Neuron (in vitro differentiated cells): Measurements from ENCODE around the gene BRAT1.

Experiments used
- H2AFZ ChIP-seq: one replicate; pipeline ENCODE4 v1.6.1; 2013; ENCODE audit warnings: low read depth, mild to moderate bottlenecking, inconsistent platforms, low read length, moderate library complexity
- H3K27me3 ChIP-seq: one replicate; pipeline ENCODE4 v1.6.1; 2013; ENCODE audit warnings: low read length; ENCODE audit not compliant: insufficient read depth
- H3K36me3 ChIP-seq: one replicate; pipeline ENCODE4 v1.6.1; 2013; ENCODE audit warnings: low read length; ENCODE audit not compliant: insufficient read depth
- H3K4me1 ChIP-seq: one replicate; pipeline ENCODE4 v1.6.1; 2013; ENCODE audit warnings: low read length; ENCODE audit not compliant: insufficient read depth
- H3K4me3 ChIP-seq: 2 replicates; pipeline ENCODE4 v1.5.1; 2013; ENCODE audit warnings: mild to moderate bottlenecking, low read length, moderate library complexity
- H3K9me3 ChIP-seq: one replicate; pipeline ENCODE4 v1.6.1; 2013; ENCODE audit warnings: low read length

Gene BRAT1

DNA sequence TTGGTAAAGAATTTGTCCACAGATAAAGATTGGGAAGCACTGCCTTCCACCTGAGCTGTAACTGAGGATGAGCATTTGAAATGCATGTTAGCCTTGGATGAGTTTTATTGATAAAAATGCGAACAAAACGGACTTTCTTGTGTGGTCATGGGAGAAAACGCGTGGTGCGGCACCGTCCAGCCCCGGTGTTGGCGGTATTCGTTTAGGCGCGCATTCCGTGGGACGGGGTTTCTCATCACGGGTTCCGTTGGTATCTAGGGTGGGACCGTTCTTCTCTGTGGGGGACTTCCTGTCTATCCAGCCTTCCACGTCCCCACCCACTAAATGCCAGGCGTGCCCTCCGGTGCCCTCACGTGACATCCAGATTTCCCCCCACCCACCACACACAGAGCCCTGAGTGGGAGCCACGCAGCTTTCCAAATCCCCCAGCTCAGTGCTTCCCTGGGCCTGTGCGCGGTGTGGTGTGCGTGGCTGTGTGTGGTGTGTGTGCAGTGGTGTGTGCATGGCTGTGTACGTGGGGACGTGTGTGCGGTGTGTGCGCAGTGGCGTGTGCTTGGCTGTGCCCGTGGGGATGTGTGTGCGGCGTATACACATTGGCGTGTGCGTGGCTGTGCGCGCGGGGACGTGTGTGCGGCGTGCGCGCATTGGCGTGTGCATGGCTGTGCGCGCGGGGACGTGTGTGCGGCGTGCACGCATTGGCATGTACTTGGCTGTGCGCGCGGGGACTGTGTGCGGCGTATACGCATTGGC lies 21.6 kb upstream of the BRAT1 start:
- Histone ChIP-seq H3K9me3 (no peaks in the 10 kb centered on the region), H3K27me3 (no peaks in the 10 kb centered on the region), H2AFZ (no peak overlapping the region), H3K36me3 (peaks cover 34% of the 10 kb centered on the region), H3K4me3 (no peak overlapping the region), H3K4me1 (no peaks in the 10 kb centered on the region)

DNA sequence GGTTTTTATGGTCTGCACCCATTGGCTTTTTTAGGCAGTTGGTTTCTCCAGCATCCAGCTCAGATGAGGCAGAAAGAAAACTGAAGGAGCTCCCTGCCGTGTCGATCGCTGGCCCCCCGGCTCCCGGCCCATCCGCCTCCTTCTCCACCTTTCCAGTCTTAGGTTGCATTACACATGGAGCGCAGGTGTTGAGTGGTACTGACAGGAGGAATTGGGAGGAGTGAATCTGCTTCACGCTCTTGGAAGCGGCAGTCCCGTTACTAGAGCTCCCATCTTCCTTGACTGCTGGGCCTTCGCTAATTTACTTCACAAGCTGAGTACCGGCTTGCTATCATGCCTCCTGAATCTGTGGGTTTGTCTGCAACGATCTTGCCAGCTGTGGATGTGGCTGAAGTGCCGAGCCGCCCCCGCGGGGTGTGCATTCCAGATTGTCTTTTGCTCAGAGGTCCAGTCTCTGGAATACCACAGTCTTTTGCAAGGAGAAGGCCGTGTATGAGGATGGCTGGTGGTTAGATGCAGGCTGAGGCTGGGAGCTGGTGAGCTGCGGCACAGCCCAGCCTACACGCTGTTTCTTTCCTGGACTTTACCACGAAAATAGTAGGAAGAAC lies 20.5 kb upstream of the BRAT1 start:
- Histone ChIP-seq H3K36me3 (peaks cover 34% of the 10 kb centered on the region), H3K4me1 (no peaks in the 10 kb centered on the region), H3K4me3 (no peak overlapping the region), H3K9me3 (no peaks in the 10 kb centered on the region), H3K27me3 (no peaks in the 10 kb centered on the region), H2AFZ (no peak overlapping the region)

DNA sequence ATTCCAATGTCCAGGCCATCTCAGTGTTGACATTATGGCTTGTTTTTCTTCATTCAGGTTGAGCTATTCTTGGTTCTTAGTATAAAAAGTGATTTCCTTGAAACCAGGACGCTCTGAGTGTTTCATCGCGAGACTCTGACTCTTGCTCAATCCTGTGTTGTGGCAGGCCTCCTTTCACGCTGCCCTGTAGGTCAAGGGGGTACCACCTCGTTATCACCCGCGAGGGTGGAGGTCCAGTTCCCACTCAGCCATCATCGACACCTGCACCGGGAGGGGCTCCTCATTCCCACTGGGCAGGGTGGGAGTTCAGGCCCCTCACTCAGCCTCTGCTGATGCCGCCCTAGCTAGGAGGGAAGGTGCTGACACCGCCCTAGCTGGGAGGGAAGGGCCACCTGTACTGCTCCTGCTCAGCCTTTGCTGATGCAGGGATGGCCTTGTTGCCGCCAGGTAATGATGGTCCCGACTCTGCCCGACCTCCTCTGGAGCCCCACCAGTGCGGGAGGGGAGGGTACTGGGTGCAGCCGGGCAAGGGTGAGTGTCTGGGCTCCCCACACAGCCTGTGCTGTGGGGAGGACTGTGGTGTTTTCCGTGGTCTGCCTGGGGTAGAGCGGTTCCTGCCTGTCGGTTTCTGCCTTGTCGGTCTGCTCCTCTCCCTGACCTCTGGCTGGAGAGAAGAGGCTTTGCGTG lies 19.9 kb upstream of the BRAT1 start:
- Histone ChIP-seq H3K4me1 (no peaks in the 10 kb centered on the region), H3K9me3 (no peaks in the 10 kb centered on the region), H3K4me3 (no peak overlapping the region), H3K36me3 (peaks cover 34% of the 10 kb centered on the region), H2AFZ (no peak overlapping the region), H3K27me3 (no peaks in the 10 kb centered on the region)

DNA sequence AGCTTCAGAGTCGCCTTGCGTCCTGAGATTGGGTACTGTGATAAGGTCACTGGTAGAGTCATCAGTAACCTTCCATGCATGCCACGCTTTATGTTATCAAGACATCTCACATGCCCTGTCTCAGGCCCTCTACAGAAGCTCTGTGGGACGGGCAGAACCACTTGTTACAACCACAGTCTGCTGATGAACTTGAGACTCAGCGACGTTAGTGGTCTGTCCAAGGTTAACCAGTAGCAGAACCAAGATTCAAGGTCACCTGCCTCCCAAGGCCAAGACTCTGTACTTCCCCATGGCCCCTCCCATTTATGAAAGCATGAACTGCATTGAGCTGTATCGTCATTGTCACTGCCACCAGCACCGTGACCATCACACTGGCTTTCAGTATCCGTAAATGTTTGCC lies 18.4 kb upstream of the BRAT1 start:
- Histone ChIP-seq H3K4me3 (no peak overlapping the region), H2AFZ (no peak overlapping the region), H3K9me3 (no peaks in the 10 kb centered on the region), H3K27me3 (no peaks in the 10 kb centered on the region), H3K4me1 (peaks cover 7% of the 10 kb centered on the region), H3K36me3 (peaks cover 29% of the 10 kb centered on the region)

DNA sequence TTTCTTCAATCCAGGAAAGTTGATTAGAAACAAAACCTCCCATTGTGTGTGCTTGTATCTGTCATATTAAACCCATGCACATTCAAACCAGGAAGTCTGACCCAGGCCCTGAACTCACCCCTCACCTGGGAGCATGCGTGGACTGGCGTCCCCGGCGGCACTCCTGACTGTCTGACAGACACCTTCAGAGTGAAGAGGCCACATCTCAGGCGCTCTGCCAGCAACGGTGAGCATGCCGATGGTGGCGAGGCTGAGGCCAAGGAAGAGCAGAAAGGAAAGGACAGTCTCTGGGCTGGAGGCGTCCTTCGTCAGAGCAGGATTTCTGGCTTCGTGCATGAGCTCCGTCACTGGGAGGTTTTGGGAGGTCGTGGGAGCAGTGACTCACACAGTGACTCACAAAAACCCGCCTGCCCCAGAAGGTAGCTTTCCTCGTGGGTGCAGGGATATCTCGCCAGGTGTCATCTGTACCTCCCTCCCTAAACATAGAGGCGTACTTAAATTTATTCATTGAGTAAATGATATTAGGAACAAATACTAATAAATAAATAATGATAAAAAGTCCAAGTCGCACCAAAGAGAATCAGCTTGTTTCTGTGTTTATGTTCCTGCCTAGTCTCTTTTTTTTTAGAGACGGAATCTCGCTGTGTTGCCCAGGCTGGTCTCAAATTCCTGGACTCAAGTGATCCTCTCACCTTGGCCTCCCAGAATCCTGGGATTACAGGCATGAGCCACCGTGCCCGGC lies 16.9 kb upstream of the BRAT1 start:
- H3K4me3 ChIP-seq: no peak overlapping the region
- no peaks in the 10 kb centered on the region for H3K9me3 ChIP-seq
- no peak overlapping the region for H2AFZ ChIP-seq
- no peaks in the 10 kb centered on the region for H3K27me3 ChIP-seq
- H3K4me1 ChIP-seq: peaks cover 14% of the 10 kb centered on the region
- H3K36me3 ChIP-seq: peaks cover 21% of the 10 kb centered on the region

DNA sequence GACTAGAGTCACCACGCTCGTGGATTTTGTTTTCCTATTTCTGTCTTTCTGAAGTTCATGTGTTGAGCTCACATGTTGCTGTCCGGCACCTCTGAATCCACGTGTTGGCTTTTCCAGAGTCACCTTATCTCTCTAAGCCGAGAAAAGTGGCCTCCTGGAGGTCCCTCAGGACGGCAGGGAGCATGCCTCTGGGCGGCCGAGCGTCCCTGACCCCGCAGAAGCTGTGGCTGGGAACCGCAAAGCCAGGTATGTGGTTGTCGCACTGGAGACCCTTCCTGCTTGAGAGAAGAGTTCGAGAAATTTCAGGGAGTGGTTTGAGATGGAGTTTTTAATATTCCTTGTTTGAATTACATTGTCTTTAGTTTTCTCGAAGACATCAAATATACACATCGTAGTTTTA lies 16.1 kb upstream of the BRAT1 start:
- peaks cover 23% of the 10 kb centered on the region for H3K4me1 ChIP-seq
- H3K27me3 ChIP-seq: no peaks in the 10 kb centered on the region
- no peak overlapping the region for H2AFZ ChIP-seq
- H3K9me3 ChIP-seq: no peaks in the 10 kb centered on the region
- peaks cover 21% of the 10 kb centered on the region for H3K36me3 ChIP-seq
- no peak overlapping the region for H3K4me3 ChIP-seq

DNA sequence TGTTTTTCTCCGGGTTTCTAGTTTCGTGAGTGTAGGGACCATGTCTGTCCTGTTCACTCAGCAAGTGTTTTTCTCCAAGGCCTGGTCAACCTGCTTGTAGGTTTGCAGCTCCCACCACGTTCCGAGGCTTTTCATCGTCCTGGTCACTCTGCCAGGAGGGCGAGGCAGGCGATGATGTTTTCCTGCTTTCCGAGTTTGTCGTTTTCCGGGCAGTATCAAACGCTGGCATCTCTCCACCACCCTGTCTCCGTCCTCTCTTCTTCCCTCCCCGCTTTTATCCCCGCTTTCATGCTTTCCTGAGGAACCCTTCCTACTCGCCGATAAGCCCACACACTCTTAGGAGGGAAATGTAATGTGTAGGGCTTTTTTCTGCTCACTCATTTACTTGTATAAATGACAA lies 14.7 kb upstream of the BRAT1 start:
- Histone ChIP-seq H3K4me1 (peaks cover 24% of the 10 kb centered on the region), H3K9me3 (no peaks in the 10 kb centered on the region), H3K36me3 (peaks cover 17% of the 10 kb centered on the region), H3K4me3 (no peak overlapping the region), H2AFZ (no peak overlapping the region), H3K27me3 (no peaks in the 10 kb centered on the region)

DNA sequence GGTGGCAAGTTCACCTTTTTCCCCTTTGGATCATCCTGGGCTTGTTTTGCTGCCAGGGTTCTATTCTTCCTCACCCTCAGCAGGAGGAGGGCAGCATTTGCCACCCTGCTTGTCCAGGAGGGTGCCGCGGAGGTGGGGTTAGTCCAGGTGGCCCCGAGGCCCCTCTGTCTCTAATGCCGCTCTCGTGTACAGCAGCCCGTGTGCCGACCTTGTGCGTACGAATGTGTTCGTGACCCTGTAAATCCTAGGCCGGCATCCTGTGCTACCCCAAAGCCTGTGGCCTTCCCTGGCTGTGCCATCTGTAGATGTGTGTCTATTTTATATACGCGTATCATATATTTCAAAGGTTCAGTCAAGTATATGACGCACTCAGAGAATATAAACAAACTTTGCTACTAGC lies 14.1 kb upstream of the BRAT1 start:
- Histone ChIP-seq H3K4me1 (peaks cover 27% of the 10 kb centered on the region), H2AFZ (no peak overlapping the region), H3K9me3 (no peaks in the 10 kb centered on the region), H3K27me3 (no peaks in the 10 kb centered on the region), H3K36me3 (peaks cover 15% of the 10 kb centered on the region), H3K4me3 (no peak overlapping the region)

DNA sequence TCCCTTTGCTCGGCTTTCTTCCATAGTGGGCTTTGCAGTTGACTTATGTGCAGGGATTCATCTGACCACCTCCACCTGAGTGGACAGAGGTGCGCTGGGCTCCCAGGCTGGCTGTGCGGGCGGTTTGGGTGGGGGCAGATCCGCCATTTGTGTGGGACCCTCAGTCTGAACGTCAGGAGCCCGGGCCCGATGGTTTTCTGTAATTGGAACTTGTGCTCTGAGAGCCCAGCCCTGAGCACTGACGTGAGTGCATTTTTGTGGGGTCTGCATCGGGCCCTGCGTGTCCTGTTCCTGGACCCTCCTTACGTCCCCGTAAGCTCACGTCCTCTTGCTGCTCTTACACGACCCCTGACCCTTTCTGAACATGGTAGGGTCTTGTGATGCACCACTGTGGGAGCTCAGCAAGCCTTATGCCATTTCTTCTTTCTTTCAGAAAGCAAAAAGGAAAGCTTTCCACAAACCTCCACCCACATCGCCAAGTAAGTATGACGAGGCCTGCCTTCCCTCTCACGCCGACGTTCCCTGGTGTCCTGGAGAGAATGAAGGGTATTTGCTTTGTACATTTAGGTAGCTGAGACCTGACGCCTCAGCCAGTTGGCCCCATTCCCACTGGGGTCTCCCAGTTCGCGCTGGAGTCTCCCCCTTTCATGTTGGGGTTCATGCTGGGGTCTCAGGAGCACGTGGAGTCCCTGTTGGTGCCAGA lies 13.3 kb upstream of the BRAT1 start:
- H3K4me3 ChIP-seq: no peak overlapping the region
- no peak overlapping the region for H2AFZ ChIP-seq
- H3K36me3 ChIP-seq: peaks cover 10% of the 10 kb centered on the region
- no peaks in the 10 kb centered on the region for H3K9me3 ChIP-seq
- no peaks in the 10 kb centered on the region for H3K27me3 ChIP-seq
- H3K4me1 ChIP-seq: peaks cover 27% of the 10 kb centered on the region

DNA sequence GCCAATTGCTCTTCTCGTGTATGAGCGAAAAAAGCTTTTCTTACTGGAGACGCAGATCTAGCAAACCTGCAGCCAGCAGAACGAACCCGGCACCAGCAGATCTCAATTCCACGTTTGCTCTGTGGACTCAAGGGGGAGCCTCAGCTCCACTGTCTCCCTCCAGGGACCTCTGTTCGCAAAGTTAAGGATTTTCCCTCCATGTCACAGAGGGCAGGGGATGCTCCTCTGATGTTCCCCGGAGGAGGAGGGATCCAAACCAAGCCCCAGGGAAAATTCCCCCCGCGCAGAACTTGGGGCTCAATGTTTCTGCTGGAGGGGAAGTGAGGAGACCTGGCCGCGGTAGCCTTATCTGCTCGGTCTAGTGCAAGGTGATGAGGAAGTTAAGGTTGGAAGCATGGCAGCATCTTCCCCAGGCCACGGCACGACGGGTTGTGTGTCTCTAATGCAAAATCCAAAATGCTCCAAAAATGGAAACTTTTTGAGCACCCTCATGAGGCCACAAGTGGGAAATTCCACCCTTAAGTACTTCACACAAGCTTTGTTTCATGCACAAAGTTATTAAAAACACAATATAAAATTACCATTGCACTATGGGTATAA lies 12.5 kb upstream of the BRAT1 start:
- peaks cover 4% of the 10 kb centered on the region for H3K36me3 ChIP-seq
- peaks cover 27% of the 10 kb centered on the region for H3K4me1 ChIP-seq
- H3K9me3 ChIP-seq: no peaks in the 10 kb centered on the region
- H3K4me3 ChIP-seq: no peak overlapping the region
- no peaks in the 10 kb centered on the region for H3K27me3 ChIP-seq
- no peak overlapping the region for H2AFZ ChIP-seq

DNA sequence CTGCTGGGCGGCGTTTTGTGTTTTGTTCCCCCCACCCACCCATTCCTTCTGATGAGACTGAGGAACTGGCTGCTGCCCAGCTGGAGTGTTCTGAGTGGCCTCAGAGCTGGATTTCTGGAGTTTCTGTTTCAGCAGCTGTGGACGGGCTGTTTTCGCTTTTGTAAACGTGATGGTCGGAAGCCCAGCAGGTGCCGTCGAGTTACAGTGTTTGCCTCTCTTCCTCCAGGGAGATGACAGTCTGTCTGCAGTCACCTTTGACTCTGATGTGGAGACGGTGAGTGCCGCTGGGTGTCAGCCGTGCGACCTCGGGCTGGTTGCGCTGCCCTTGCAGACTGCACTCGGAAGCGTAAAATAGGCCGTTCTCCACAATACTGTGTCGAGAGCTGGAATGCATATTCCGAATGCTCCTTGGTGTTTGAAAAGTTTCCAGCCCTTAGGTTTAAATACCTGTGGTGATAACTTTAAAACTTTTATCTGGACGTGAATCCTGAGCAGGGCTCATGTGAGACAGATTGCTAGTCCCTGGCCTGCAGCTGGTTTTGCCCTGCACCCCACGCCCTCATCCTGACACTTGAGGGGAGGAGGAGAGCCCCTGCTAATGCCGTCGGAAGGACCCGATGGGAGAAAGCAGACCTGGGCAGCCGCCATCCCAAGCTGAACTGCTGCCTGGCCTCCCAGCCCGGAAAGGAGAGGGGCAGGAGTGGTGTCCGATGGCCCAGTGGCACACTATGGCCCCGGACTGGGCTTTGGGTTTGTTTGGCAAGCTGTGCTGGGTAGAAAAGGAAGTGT lies 11.8 kb upstream of the BRAT1 start:
- H3K4me3 ChIP-seq: no peak overlapping the region
- no peaks in the 10 kb centered on the region for H3K36me3 ChIP-seq
- H3K9me3 ChIP-seq: no peaks in the 10 kb centered on the region
- peaks cover 27% of the 10 kb centered on the region for H3K4me1 ChIP-seq
- no peak overlapping the region for H2AFZ ChIP-seq
- no peaks in the 10 kb centered on the region for H3K27me3 ChIP-seq
